RCC 7860 (cell line): ENCODE results near the gene COL4A2.
A peak's percentile ranks its signal among the peaks of the same experiment; 100 is the strongest.
"Not testable (repeated sequence)": the region's sequence is repeated elsewhere in the genome, so short reads cannot be mapped to it uniquely, and the experiment has no call there.

Experiments
- DNase-seq: peaks from one replicate; pipeline ENCODE4 v3.0.0-alpha.2; 2015; ENCODE audit warnings: low spot score
- FAIRE-seq: peaks from 2 replicates; lab custom pipeline; 2012; peaks lifted over from hg19 to GRCh38; lab: Jason Lieb, UNC

Gene COL4A2

GRCh38 chr13:110374431-110375370 lies 67.6 kb downstream of the COL4A2 start:
- DNase-seq (no peak), FAIRE-seq (no peak)

GRCh38 chr13:110376120-110376519 lies 69.0 kb downstream of the COL4A2 start:
- DNase-seq (no peak), FAIRE-seq (no peak)

GRCh38 chr13:110377178-110377825 lies 70.2 kb downstream of the COL4A2 start:
- no peak for FAIRE-seq
- DNase-seq, result no peak

GRCh38 chr13:110377826-110378201 lies 70.7 kb downstream of the COL4A2 start:
- FAIRE-seq (no peak), DNase-seq (no peak)

GRCh38 chr13:110379358-110379757 lies 72.3 kb downstream of the COL4A2 start:
- DNase-seq (no peak), FAIRE-seq (no peak)

DNA sequence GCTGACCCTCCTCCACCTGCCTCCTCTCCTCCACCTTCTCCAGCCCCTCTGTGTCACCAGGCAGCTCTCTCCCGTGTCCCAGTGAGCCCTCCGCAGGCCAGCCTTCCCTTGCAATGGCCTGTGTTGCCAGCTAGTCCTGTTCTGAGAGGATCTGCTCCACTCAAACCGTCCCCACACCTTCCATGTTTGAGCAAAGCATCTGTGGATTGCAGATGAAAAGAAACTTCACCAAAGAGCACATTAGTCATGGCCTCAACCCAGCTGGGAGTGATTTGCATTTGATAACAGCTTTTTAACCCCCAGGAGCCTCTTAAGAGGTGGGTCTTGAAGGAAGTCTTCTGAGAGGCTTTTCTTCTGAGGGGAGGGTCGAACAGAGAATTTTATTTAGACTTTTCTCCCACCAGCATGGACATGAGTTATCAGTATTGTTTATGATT lies 72.8 kb downstream of the COL4A2 start:
- FAIRE-seq, result no peak
- DNase-seq, result peak; percentile 31

- DNase-seq, result peak; percentile 46
- FAIRE-seq, result peak; percentile 24
Measured at GRCh38 chr13:110380359-110381028, 73.4 kb downstream of the COL4A2 start.

- DNase-seq (no peak), FAIRE-seq (no peak)
Measured at GRCh38 chr13:110381029-110381360, 73.9 kb downstream of the COL4A2 start.

DNA sequence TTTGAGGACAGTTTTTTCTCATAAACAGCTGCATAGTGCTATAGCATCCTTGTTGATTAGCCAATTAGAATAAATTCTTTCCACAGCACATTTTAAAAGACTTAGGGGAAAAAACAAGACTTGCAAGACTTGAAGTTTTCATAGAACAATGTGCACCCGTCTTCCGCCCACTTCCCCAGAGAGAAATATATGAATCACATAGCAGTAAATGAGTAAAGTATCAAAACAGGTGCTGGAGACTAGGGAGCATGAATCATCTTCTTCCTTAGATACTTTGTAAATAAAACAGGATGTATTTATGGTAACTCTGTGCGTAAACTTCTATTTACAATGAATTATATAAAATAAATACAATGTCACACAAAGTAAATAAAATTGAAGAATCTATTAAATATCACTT lies 75.1 kb downstream of the COL4A2 start:
- FAIRE-seq (no peak), DNase-seq (peak; percentile 53)

DNA sequence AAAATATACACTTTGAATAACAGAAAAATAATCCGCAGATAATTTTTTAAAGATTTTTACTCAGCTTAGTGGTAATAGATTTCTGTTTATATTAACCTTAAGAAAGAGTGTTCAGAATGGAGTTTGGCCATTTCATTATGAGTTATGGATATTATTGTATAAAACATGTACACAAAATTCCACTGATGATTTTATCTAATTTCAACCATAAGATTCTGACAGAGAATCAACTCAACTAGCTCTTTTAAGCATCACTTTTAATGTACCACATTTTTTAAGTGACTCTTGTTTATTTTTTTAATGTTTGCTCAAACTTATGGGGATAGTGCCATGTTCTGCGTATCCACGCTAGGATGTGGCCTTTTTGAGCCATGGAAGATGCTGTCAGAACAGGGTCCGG lies 75.7 kb downstream of the COL4A2 start:
- FAIRE-seq, result no peak
- no peak for DNase-seq

DNA sequence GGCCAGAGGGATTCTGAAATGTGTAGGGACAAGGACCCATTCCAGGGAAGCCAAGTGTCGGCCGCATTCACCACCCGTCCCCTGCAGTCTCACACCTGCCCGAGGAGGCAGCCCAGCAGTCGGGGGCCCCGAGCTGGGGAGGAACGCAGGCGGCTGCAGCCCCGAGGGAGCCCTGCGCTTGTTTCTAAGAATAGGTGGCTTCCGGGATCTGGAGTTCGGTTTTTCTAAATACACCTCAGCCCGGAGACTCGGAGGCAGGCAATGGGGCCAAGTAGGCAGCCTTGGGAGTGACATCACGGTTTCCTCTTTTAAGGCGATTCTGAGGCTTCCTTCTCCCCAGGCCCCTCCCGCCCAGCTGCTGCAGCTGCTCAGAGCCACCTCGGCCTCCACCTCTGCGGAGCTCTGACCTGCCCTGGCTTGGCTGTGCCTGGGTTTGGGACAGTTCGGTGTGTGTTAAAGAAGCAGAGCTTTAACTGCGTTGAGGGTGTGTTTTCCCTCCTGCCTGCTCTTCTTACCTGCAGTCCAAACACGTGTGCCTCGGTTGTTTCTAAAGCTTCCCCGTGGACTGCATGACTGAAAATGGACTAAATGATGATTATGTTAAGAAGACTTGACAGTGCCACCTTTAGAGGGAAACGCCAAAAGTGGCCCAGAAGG lies 80.5 kb downstream of the COL4A2 start:
- DNase-seq (no peak), FAIRE-seq (no peak)

DNA sequence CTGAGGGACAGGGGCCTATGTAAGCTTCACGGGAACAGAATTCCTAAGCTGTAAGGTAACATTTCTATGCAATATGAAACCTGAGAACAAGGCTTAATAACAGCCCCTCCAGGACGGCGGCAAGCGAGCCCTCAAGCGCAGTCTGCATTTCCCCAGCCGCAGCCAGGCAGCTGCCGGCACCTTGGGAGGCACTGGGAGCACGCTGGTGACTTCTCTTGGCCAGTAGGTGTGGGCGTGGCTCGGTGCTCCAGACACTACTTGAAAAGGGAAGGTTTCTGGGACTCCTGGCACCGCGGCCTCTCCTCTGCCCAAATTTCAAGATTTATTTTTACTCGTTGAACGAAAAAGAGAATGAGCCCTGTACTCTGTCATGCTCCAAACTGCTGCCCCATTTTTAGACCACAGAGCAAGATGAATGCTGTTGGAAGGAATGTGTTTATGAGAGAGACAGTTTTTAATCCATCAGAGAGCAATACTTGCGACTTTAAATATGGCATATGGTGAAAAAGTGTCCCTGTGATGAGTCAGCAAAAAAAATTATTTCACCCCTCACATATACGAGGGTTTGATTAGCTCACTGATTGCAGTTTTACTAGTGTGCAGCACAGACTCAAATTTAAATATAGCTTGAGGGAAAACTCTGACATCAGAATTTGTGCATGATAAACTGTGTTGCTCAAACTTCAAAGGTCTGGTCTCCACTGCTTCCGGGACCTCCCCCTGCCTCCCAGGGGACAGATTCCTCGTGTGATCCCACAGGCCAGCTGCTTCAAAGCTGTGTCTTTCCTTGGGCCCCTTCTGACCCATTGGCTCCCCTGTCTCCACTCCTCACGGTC lies 81.2 kb downstream of the COL4A2 start:
- FAIRE-seq (no peak), DNase-seq (no peak)

DNA sequence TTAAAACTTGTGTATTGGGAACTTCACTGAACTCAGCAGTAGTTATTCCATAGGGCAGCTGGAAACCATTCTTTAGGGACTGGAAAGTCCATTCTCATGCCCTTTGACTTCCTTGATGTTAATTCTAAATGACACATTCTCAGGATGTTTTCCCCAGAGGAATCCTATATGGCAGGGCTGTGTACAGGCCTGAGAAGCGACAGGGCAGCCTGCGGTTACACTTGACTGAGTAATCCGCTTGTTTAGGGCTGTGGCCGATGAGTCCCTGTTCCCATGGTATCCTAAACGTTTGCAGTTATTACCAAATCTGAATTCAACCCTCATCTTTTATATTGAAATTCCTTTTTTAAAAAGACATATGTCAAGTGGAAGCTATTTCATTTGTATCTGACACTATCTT lies 83.5 kb downstream of the COL4A2 start:
- FAIRE-seq, result peak; percentile 90
- peak; percentile 89 for DNase-seq

DNA sequence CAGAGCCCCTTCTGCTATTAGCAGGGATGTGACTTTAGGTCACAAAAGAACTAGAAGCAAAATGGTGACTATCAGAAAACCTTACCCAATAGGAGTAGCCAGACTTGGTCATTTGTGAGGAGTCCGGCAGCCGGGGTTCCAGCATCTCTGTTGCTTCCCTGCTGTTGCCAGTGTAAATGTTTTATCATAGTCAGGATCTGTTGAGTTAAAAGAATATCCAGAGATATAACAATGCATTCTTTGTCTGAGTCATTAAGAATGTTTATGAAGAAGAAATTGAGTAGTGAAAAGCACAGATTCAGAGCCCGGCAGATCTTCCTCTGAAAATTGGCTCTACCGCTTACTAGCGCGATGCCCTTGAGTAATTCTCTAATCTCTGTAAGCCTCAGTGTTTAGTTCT lies 84.2 kb downstream of the COL4A2 start:
- DNase-seq, result no peak
- no peak for FAIRE-seq

DNA sequence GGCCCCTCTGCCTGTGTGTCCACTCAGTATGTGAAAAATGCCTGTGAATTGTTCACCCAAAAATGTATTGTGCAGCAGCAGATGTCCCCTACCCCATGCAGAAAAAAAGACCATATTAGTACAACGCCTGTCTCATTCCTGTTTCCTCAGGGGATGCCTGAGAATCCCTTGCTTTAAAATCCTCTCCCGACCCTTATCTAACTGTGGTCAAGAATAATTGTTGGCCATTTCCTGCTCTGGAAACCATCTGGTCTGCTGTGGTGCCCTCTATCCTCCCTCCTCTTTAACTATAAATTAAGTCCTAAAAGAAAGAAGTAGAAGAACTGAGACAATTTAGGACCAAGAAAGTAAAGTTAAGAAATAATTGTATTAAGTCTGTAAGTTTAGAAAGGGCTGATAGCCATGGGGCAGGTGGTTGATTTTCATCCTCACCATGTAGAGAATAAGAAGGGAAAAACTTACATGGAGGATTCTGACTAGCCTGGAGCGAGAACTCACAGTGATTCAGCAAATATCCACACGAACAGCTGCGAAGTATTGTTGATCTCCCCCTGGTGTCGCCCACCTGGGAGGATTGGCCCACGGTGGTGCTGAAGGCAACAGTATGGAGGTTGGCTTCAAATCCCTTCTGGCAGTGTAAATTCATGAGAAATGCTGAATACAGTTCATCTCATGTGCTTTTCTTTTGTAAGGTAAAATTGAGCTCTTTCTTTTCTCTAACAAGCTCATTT lies 85.6 kb downstream of the COL4A2 start:
- DNase-seq (no peak), FAIRE-seq (no peak)

GRCh38 chr13:110393761-110394160 lies 86.7 kb downstream of the COL4A2 start:
- FAIRE-seq (no peak), DNase-seq (no peak)

GRCh38 chr13:110394371-110394841 lies 87.3 kb downstream of the COL4A2 start:
- no peak for DNase-seq
- FAIRE-seq, result no peak

DNA sequence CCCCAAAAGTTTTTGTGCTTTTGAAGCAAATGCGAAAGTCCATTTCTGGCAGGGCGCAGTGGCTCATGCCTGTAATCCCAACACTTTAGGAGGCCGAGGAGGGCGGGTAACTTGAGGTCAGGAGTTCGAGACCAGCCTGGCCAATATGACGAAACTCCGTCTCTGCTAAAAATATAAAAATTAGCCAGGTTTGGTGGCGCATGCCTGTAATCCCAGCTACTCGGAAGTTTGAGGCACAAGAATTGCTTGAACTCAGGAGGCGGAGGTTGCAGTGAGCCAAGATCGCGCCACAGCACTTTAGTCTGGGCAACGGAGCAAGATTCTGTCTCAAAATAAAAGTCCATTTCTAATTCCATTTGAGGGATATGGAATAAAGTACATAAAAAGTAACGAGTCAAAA lies 88.5 kb downstream of the COL4A2 start:
- not testable (repeated sequence) for FAIRE-seq, DNase-seq

- FAIRE-seq (no peak), DNase-seq (no peak)
Measured at GRCh38 chr13:110396476-110396875, 89.4 kb downstream of the COL4A2 start.
